ENCODE measurements around the gene NOL12.
"Not testable (repeated sequence)": the region's sequence is repeated elsewhere in the genome, so short reads cannot be mapped to it uniquely, and the experiment has no call there.

NOL12 gene

DNA sequence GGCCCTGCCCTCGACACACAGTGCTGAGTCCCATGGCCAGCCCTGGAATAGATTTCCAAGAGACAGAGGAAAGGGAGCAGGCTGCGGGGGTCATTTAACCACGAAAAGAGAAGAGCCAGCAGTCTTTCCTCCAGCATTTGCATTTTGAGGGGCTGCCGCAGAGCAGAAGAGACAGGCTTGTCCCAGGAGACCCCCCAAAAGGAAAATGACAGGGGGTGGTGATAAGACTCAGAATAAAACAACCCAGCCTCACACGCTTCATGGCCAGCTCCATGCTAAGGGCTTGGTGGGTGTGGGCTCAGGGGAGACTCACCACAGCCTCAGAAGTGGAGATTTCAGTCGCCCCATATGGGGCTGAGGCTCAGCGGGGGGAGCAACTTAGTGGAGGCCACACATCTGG lies 27.6 kb downstream of the NOL12 start:
- no peak for DNase-seq (ENCODE audit: low read depth)

DNA sequence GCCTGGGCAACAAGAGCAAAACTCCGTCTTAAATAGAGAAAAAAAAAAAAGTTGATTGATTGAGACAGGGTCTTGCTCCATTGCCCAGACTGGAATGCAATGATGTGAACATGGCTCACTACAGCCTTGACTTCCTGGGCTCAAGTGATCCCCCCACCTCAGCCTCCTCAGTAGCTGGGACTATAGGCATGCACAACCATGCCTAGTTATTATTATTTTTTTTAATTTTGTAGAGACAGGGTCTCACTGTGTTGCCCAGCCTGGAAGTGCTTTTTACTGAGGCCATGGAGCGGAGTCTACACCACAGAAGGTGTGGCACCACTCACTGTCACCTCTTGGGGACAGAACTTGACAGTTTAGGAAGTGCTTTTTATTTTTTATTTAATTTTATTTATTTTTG lies 28.5 kb downstream of the NOL12 start:
- no peak for DNase-seq (ENCODE audit: low read depth)

DNA sequence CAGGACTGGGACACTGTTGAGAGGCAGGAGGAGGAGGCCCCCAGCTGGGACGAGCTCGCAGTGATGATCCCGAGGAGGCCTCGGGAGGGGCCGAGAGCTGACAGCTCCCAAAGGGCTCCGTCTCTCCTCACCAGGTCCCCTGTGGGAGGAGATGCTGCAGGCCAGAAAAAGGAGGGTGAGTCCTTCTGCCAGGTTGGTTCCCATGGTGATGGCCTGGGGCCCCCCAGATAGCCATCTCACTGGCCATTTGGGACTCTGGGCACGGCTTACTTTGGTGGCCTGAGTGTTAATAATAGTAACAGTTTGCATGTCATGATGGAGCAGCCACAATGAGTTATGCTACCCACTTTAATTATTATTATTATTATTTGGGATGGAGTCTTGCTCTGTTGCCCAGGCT lies 29.6 kb downstream of the NOL12 start:
- no peak for DNase-seq (ENCODE audit: low read depth)

DNA sequence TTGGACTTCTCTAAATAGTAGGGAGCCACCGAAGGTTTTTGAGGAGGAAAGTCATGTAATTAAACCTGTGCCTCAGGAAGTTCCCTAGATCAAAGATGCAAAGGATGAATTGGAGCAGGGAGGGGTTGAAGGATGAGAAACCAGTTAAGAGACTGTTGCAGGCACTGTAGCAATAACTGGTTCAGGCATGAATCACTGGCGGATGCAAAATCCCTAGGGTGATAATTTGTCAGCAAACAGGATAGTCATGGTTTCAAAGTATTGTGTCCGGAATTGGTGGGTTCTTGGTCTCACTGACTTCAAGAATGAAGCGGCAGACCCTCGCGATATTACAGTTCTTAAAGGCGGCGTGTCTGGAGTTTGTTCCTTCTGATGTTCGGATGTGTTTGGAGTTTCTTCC lies 30.6 kb downstream of the NOL12 start:
- peak; percentile 54 for DNase-seq (ENCODE audit: low read depth)

DNA sequence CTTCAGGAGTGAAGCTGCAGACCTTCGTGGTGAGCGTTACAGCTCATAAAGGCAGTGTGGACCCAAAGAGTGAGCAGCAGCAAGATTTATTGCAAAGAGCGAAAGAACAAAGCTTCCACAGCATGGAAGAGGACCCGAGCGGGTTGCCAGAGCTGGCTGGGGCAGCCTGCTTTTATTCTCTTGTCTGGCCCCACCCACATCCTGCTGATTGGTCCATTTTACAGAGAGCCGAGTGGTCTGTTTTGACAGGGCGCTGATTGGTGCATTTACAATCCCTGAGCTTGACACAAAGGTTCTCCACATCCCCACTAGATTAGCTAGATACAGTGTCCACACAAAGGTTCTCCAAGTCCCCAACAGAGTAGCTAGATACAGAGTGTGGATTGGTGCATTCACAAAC lies 31.1 kb downstream of the NOL12 start:
- DNase-seq (ENCODE audit: low read depth), result not testable (repeated sequence)

DNA sequence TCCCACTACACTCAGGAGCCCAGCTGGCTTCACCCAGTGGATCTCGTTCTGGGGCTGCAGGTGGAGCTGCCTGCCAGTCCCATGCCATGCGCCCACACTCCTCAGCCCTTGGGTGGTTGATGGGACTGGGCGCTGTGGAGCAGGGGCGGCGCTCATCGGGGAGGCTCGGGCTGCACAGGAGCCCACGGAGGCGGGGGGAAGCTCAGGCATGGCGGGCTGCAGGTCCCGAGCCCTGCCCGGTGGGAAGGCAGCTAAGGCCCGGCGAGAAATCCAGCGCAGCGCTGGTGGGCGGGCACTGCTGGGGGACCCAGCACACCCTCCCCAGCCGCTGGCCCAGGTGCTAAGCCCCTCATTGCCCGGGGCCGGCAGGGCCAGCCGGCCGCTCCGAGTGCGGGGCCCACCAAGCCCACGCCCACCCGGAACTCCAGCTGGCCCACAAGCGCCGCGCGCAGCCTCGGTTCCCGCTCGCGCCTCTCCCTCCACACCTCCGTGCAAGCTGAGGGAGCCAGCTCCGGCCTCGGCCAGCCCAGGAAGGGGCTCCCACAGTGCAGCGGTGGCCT lies 31.7 kb downstream of the NOL12 start:
- DNase-seq (ENCODE audit: low read depth), result not testable (repeated sequence)

DNA sequence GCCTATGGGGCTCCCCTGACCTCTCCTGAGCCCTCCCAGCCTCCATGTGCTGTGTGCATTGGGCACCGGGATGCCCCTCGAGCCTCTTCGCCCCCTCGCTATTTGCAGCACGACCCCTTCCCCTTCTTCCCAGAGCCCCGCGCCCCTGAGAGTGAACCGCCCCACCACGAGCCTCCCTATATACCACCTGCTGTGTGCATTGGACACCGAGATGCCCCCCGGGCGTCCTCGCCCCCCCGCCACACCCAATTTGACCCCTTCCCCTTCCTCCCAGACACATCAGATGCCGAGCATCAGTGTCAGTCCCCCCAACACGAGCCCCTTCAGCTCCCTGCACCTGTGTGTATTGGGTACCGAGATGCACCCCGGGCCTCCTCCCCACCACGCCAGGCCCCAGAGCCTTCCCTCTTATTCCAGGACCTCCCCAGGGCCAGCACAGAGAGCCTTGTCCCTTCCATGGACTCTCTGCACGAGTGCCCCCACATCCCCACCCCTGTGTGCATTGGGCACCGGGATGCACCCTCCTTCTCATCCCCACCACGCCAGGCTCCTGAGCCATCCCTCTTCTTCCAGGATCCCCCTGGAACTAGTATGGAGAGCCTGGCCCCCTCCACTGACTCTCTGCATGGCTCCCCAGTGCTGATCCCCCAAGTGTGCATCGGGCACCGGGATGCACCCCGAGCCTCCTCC lies 39.6 kb downstream of the NOL12 start:
- DNase-seq (ENCODE audit: low read depth), result no peak

DNA sequence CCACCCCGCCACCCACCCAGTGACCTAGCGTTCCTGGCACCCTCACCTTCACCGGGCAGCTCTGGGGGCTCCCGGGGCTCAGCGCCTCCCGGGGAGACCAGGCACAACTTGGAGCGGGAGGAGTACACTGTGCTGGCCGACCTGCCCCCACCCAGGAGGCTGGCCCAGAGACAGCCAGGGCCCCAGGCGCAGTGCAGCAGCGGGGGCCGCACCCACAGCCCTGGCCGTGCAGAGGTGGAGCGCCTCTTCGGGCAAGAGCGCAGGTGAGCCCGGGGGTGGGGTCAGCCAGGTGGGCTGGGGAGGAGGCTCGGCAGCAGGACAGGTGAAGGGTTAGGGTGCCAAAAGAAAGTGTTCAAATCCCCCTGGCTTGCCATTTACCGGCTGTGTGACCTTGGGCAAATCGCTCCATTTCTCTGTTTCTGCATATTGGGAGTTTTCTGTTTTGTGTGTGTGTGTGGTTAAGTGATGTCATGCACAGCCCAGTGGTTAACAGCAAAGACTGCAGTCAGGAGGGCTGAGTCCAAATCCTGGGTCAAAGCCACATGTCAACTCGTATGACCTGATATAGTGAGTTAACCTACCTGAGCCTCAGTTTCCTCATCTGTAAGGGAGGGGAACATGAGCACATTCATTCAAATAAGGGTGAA lies 40.2 kb downstream of the NOL12 start:
- DNase-seq (ENCODE audit: low read depth), result peak; percentile 31

DNA sequence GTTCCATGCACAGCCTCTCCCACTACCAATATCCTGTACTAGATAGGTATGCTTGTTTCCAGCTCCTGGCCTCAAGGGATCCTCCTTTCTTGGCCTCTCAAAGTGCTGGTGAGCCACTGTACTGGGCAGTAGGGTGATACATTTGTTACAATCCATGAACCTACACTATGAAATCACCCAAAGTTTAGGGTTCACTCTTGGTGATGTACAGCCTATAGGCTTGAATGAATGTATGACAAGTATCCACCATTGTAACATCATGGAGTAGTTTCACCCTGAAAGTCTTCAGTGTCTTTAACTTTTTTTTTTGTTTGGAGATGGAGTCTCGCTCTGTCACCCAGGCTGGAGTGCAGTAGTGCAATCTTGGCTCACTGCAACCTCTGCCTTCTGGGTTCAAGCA lies 42.5 kb downstream of the NOL12 start:
- no peak for DNase-seq (ENCODE audit: low read depth)

DNA sequence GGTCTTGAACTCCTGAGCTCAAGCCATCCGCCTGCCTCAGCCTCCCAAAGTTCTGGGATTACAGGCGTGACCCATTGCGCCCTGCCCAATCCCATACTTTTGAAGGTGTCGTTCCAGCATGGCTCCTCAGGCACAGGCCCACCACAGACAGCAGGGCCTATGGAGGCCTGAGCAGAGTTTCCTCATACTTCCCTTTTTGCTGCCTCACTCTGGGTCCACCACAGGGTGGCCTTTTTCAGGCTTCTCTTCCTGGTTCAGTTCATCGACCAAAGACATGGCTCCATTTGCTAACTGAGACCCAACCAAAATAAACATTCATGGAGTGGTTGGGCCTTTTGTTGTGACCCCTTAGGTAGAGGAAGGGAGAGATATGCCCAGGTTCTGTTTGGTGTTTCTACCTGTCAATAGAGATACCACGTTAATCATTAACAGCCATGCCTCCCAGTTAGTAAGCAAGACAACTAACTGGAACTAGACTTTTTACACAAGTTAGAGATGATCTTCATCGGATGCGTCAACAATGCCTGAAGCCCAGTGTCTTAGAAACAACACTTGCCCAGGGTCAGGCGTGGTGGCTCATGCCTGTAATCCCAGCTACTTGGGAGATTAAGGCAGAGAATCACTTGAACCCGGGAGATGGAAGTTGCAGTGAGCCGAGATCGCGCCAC lies 45.8 kb downstream of the NOL12 start:
- DNase-seq (ENCODE audit: low read depth), result no peak

DNA sequence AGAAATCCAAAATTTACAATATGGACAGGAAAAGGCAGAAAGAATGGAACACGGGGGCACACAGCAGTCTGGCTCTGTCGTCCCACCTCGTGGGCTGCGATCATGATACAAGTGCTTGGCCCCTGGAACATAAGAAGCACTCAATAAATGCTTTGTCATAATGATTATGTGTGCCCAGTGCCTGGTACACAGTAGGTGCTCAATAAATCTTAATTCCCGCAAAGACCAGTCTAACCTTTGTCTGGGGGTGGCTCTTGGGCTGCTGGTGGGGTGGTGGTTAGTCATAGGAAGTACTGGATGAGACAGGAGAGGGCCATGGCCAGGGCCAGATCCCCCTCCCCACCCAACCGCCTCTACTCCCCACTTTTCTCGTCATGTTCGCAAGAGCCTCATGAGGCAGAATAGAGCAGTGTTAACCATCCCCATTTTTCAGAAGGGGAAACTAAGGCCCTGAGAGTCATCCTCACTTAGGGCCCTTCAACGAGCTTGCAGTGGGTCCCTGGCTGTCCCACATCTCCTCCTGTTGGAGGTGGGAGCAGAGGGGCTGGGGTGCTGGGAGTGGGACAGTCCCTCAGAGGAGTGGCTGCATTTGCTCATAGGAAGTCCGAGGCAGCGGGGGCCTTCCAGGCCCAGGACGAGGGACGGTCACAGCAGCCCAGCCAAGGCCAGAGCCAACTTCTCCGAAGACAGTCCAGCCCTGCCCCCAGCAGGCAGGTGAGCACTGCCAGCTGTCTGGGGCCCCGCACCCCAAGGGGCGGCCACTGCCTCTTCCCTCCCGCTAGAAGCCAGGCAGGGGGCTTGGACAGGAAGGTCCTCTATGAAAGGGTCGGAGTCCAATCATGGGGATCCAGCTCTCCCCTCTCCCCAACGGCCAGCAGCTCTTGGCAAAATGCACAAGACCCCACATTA lies 46.8 kb downstream of the NOL12 start:
- no peak for DNase-seq (ENCODE audit: low read depth)

DNA sequence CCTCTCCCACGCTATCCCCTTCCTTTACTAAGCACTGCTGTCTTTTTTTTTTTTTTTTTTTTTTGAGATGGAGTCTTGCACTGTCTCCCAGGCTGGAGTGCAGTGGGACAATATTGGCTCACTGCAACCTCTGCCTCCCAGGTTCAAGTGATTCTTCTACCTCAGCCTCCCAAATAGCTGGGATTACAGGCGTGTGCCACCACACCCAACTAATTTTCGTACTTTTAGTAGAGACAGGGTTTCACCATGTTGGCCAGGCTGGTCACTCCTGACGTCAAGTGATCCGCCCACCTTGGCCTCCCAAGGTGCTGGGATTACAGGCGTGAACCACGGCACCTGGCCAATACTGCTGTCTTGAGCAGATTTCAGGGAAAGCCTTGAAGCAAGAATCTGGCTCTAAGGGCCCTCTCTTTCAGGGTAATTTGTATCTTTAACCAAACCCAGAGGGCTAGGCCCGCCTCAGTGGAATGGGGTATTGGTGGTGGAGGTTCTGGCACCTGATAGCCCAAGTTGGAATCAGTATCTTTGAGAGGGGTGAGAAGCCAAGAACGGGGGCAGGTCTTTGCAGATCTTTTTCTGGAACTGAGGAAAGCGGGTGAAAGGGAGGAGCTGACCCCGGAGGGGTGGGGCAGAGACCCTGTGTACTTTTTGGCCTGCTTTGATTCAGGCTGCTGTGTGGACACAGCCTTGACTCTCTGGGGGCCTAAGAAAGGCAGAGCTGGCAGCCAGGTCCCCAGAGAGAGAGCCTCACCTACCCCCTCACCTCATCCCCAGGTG lies 47.7 kb downstream of the NOL12 start:
- no peak for DNase-seq (ENCODE audit: low read depth)

DNA sequence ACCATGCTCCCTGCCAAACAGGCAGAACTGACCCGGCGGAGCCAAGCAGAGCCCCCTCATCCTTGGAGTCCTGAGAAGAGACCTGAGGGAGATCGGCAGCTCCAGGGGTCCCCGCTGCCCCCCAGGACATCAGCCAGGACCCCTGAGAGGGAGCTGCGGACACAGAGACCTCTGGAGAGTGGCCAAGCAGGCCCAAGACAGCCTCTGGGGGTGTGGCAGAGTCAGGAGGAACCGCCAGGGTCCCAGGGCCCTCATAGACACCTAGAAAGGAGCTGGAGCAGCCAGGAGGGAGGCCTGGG lies 48.2 kb downstream of the NOL12 start:
- no peak for DNase-seq (ENCODE audit: low read depth)

DNA sequence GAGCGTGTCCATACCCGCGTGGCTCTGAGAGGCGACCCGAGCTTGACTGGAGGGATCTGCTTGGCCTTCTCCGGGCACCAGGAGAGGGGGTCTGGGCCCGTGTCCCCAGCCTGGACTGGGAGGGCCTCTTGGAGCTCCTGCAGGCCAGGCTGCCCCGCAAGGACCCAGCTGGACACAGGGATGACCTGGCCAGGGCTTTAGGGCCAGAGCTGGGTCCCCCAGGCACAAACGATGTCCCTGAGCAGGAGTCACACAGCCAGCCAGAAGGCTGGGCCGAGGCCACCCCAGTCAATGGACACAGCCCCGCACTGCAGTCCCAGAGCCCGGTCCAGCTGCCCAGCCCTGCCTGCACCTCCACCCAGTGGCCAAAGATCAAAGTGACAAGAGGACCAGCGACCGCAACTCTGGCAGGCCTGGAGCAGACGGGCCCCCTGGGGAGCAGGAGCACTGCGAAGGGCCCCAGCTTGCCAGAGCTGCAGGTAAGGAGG lies 48.9 kb downstream of the NOL12 start:
- peak; percentile 42 for DNase-seq (ENCODE audit: low read depth)

DNA sequence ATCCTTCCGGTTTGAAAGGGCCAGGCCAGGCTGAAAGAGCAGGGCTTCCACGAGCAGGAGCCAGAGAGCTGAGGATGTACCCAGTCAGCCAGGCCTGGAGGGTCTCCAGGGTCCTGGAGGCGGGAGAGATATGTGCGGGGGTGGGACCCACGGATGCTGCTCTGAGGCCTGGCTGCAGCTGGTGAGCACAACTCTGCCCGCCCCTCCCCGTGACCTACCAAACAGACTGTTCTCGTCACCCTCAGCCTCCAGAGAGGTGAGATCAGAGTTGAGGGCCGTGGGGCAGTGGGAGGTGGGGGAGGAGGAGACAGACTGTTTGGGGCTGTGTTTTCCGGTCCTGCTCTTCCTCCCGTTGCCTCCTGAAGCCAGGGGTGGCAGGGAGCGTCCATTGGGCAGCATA lies 52.9 kb downstream of the NOL12 start:
- peak; percentile 32 for DNase-seq (ENCODE audit: low read depth)

DNA sequence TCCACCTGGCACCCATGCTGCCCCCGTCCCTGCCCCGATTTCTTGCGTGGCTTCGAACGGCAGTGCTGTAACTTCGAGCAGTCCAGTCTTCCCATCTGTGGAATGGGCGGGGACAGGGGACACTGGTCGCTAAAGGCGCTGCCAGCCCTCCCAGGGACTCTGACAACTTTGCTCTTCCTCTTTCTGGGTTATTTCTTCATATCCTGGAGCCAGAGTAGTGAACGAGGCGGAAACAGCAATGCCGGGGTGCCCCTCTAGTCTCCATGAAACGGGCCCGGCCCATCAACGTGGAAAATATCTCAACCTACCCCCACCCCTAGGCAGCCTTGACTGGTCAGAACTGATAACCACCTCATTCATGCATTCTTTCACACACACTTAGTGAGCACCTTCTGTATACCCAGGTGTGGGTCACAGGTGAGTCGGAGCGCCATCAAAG lies 53.5 kb downstream of the NOL12 start:
- no peak for DNase-seq (ENCODE audit: low read depth)

DNA sequence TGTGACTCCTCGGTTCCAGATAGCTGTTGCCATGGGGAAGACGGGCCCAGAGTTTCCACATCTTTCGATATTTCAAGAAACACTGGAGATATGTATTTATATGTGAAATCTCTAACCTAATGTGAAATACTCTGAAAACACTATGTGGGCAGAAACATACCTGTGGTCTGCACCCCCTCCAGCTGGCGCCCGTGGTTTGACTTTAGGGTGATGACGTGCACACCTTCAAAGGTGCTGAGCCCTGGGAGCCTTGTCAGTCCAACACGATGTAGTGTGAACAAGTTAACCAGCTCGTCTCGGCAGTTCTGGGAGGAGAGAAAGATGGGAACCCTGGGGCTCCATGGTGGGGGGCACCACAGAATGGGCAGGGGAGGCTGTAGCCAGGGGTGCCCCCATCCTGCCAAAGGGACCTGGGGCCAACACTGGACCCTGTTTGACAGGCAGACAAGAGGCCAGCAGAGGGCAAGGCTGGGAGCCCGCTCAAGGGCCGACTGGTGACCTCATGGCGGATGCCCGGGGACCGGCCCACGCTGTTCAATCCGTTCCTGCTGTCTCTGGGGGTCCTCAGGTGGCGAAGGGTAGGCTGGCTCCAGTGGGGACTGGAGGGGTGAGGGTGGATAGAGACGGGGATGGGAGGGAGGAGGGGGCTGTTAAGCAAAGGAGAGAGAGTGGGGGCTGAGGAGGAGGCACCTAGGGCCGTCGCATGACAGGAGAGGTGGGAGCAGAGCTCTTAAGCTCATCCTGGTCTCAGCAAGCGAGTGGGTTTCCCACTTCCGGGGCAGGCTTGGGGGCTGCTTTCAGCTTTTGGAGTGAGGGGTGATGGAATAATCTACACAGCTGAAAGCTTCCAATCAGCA lies 54.5 kb downstream of the NOL12 start:
- DNase-seq (ENCODE audit: low read depth), result no peak

DNA sequence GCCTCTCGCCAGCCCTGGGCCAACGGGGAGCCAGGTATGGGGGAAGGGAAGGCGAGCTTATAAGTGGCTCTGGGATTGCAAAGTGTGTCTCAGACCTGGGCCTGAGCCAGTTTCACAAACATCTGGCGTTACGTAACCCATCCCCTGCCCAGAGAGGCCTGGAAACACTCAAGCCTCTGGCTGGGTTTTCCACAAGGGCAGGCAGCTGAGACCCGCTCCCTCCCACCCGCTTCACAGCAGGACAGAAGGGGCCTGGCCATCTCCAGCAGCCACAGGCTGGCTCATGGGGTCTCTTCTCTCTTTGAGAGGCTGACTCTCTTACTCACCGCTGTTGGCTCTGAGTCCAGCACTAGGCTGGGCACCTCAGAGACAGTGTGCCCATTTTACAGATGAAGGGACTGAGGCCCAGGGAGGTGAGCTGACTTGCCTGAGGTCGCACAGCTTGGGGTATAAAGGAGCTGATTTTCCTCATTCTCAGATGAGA lies 55.2 kb downstream of the NOL12 start:
- DNase-seq (ENCODE audit: low read depth), result peak; percentile 95

DNA sequence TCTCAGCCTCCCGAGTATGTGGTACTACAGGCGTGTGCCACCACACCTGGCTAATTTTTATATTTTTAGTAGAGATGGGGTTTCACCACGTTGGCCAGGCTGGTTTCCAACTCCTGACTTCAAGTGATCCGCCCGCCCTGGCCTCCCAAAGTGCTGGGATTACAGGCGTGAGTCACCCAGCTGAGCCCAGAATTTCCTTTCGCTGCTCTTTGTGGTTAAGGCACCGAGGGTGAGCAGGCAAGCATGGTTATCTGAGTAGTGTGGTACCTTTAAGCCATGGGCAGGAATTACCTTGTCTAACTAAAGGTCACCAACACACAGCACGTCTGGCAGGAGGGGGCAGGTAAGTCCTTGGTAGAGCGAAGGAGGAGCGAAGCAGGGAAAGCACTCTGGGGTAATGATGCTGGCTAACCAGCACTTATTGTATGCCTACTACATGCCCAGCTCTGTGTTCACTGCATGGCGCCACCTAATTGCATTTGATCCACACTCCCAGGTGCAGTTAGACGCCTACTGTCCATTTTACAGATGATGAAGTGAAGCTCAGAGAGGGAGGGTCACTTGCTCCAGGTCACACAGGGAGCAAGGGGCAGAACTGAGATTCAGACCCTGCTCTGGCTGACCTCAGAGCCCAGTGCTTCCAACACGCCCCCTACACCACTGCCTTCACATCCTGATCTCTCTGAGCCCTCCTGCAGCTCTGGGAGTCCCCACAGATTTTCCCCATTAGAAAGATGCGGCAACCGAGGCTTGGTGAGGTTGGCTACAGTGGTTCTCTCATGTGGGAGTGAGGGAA lies 56.4 kb downstream of the NOL12 start:
- peak; percentile 81 for DNase-seq (ENCODE audit: low read depth)

Data from fibroblast of gingiva (primary cell).